GM12891 (cell line): ENCODE measurements around the gene ANKFN1.

Experiments
- DNase-seq: peaks from one replicate; pipeline ENCODE4 v3.0.0; 2011; ENCODE audit warnings: low spot score; ENCODE audit not compliant: insufficient read length
- FAIRE-seq: peaks from 2 replicates; lab custom pipeline; 2011; peaks lifted over from hg19 to GRCh38; lab: Jason Lieb, UNC
- PAX5 ChIP-seq: IDR thresholded peaks from 2 replicates; pipeline ENCODE4 v1.6.1; 2011; ENCODE audit warnings: low read length, moderate library complexity, mild to moderate bottlenecking; ENCODE audit not compliant: insufficient read depth, severe bottlenecking
- POLR2A ChIP-seq: IDR thresholded peaks from 2 replicates; pipeline ENCODE4 v1.6.1; 2011; ENCODE audit warnings: low read depth, low read length, control low read depth
- POLR2AphosphoS5 ChIP-seq: IDR thresholded peaks from 2 replicates; pipeline ENCODE4 v1.6.1; 2011; ENCODE audit warnings: low read depth, low read length, control low read depth
- POU2F2 ChIP-seq: IDR thresholded peaks from 2 replicates; pipeline ENCODE4 v1.6.1; 2011; ENCODE audit warnings: low read depth, mild to moderate bottlenecking, control low read depth, low read length, moderate library complexity
- SPI1 ChIP-seq: IDR thresholded peaks from 2 replicates; pipeline ENCODE4 v1.6.1; 2011; ENCODE audit warnings: low read depth, low read length, control low read depth
- TAF1 ChIP-seq: IDR thresholded peaks from 2 replicates; pipeline ENCODE4 v1.6.1; 2011; ENCODE audit warnings: low read depth, low read length, control low read depth

The ANKFN1 gene

DNA sequence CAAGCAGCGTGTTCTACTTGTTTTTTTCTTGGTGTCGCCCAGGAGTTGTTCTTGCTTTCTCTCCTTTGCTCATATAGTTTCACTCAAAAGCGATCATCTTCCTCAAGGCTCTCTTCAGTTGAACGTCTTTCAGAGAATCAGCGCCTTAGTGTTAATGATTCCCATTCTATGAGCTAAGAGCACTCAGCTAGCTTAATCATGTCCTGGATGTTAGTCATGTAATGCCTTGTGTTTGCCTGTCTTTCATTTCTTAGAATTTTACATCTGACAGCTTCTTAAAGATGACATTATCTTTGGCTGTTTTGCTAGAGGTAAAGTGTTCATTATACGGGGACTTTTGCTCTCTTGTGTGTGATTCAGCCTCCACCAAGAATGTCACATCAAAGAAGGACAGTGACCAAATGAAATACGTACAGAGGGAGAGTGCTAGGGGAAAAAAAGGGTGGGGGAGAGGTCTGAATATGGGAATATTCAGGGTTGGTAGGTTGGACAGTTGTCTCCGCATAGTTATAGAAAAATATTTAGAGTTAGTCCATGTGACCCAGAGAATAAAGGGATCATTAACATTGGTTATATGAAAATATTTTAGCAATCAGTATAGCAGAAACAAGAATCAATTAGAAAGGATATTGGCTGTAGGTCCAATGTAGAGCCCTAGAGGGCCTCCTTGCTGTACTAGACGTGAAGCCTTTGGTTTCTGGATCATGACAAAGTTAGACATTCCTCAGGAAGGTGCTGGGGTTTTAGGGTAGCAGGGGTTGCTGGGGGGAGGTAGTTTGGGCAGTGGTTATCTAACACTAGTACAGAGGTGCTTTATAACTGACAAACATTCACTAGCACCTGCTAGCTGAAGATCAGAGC is 31.9 kb upstream of the ANKFN1 start:
- no peak for TF ChIP-seq SPI1
- no peak for TF ChIP-seq POLR2A
- TF ChIP-seq POLR2AphosphoS5: no peak
- TF ChIP-seq PAX5: no peak
- TF ChIP-seq TAF1: no peak
- TF ChIP-seq POU2F2: no peak
- FAIRE-seq (no peak), DNase-seq (no peak)

DNA sequence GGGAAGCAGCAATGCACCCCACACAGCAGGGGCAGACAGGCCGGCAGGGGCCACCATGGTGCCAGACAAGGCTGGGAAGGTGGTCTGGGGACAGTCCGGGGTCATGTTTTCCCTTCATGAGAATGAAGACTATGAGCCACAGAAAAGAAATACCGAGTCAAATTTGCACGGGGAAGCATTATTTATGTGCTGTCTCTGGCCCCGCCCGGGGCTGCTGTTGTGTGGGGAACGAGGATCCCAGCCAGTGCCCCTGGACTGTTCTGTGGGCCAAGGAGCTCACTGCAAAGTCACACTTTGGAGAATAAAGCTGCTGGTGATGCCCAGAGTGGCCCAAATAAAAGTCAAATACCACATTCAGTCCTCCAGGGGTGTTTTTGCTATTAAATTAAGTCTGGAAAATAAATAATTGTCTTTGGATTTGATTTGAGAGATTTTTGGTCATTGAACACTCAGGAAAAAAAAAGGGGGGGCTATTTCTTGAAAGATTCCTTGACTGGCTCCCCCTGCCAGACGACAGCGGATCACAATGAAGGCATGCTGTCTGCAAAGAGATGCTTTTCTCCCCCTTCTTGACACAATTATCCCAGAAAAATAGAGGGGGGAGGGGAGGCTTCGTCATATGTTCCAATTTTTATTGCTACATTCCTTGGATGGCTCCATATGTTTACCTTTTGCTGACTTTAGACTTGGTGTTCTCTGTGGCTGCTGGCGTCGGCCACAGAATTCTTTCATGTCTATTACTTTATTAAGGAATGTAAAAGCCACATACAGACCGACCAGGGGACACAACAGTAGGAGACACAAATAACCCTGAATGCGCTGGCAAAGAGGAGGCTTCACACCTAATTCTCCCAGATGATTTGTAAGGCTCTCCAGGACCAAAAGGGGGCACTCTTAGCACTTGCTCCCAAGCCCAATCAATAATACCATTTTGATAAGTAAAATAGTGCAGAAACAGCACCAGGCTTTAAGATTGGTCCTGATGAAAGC is 27.1 kb upstream of the ANKFN1 start:
- TF ChIP-seq POLR2A (no peak), SPI1 (no peak), TAF1 (no peak), PAX5 (no peak)
- no peak for DNase-seq
- FAIRE-seq: no peak

DNA sequence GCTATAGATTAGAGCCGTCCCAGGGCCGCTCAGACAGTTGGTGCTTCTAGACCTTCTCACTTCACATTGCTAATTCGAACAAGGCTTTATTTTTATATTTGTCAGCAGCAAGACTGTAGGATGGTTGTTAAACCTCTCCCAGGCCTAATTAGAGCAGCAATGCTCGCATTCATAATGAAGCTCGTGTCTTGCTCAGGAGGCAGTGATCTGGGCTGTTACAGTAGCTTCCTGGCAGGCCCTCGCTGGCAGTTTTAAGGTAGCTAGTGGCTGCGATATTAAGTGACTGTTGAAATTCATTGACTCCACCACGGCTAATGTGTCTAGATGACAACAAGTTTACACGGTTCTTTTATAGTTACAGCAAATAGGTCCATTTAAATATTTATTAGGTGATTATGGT is 23.2 kb upstream of the ANKFN1 start:
- DNase-seq (no peak), FAIRE-seq (no peak)
- TF ChIP-seq POU2F2 (no peak), TAF1 (no peak), POLR2AphosphoS5 (no peak), PAX5 (no peak), POLR2A (no peak), SPI1 (no peak)

DNA sequence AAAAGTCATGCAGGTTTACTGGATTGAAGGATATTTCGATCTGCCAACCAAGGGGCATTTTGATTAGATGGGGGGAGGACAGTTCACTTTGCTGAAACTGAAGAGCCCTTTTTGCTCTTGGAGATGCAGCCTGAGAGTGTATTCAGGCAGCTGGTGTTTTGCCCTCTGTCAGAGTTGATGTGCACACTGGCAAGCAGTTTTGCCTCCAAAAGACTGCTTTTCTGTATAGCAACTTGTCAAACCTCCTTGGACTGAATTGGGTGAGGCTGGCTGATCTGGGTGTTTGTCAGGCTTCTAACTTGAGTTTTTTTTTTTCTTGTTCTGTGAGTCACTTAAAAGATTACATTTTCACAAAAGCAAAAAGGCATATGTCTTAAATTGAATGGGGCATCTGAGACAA is 22.6 kb upstream of the ANKFN1 start:
- DNase-seq (no peak), FAIRE-seq (no peak)
- TF ChIP-seq POLR2AphosphoS5: no peak
- no peak for TF ChIP-seq PAX5
- no peak for TF ChIP-seq POU2F2
- TF ChIP-seq TAF1: no peak
- no peak for TF ChIP-seq POLR2A
- TF ChIP-seq SPI1: no peak

DNA sequence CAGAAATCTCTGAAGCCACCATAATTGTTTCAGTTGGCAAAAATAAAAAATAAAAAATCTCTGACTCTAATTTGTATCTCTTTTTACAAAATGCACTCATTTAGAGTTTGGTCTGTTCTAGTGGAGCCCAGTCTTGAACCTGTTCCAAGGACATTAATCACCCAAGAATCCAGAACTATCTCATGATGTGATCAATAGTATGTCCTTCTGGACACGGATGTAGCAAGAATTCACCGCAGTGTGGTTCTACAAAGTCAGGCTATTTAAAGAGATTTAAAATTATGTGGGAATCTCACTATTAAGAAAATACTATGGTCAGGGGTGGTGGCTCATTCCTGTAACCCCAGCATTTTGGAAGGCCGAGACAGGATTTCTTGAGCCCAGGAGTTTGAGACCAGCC is 21.8 kb upstream of the ANKFN1 start:
- FAIRE-seq: no peak
- TF ChIP-seq SPI1 (no peak), TAF1 (no peak), POLR2A (no peak), PAX5 (no peak), POLR2AphosphoS5 (no peak), POU2F2 (no peak)
- no peak for DNase-seq

DNA sequence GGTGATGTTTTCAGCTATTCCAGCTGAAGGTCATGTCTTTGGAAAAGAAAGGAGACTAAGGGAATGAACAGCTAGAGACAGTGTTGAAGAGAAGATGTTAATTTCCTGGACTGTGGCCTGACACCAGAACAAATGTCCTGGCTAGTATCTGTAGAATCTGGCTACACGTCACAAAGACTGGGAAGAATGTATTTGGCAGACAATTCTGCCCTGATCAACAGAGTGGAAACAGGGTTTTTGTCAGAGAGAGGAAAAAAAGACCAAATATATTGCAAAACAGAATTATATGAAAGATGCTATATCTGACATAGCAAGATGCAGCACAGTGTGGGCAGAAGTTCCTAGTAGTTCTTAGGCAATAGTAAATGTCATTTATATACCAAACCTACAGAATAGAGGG is 17.0 kb upstream of the ANKFN1 start:
- no peak for FAIRE-seq
- no peak for DNase-seq

DNA sequence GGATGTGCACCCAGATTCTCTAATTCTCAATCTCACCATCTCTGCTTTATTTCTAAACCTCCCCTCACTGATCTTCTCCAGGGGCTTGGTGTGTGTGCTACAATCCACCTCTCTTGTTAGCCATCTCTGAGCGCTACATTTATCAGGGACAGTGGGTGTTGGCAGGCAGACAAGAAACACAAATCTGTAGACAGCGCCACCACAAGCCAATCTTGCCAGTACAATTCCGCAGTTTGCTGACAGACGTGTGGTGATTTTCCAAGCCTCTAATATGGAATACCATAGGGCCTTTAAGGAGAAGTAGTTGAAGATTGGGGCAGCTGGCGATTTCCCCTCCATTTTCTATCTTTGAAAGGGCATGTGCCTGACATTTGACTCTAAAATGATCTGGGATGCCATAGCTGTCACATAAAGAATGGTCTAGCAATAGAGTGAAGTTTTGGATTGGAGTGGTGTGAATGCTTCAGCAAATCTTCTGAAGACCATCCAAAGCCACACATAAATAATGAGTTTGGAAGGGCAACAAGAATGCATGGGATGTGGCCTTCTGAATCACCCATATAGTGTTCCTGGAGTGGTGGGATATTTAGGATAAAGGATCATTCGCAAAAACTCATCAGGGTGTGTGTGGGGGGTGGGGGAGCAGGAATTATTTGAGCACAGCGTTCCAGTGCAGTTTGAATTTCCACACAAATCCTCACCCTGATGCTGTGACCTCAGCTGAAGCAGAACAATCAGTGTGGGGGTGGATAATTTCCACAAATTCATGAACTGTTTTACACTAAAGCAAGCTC is 12.0 kb upstream of the ANKFN1 start:
- no peak for DNase-seq
- FAIRE-seq: no peak
- TF ChIP-seq SPI1: no peak
- no peak for TF ChIP-seq POLR2AphosphoS5
- TF ChIP-seq POU2F2: no peak
- no peak for TF ChIP-seq POLR2A
- no peak for TF ChIP-seq TAF1
- no peak for TF ChIP-seq PAX5

More for the DNA sequence above, 17.0 kb upstream of the ANKFN1 start:
- TF ChIP-seq TAF1 (no peak), POLR2A (no peak), SPI1 (no peak), POU2F2 (no peak), PAX5 (no peak), POLR2AphosphoS5 (no peak)

DNA sequence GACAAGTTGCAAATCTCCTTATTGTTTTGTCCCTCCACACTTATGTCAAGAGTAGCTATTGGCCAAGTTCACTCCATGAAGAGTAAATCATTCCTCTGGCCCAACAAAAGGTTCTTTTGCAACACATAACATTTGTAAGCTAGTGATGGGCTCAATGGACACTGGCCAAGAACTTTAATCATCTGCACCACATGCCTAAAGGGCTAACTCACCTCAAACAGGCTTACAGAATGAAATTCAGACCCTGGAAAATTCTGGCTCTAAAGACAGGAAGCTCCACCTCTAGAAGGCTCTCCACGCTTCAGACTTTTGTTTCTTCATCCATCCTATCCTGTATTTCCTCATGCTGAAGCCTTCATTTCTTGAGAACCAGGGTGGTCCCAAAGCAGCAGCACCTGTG is 10.9 kb upstream of the ANKFN1 start:
- TF ChIP-seq PAX5 (no peak), POLR2A (no peak), TAF1 (no peak), SPI1 (no peak), POU2F2 (no peak), POLR2AphosphoS5 (no peak)
- FAIRE-seq (no peak), DNase-seq (no peak)
